H1 (cell line): Measurements from ENCODE around the gene PDZD2. TPM values are rescaled to one million over a fixed set of nuclear protein-coding genes. Genes with fewer than 3 reads are reported as not detected.

Experiments
- CTCF ChIA-PET: fragments of 300-600 bp; sonication (Branson Sonifier 250); formaldehyde crosslinking; loops from one replicate; lab custom pipeline; 2021; ENCODE audit not compliant: partially characterized antibody; lab: Charles Lee
- POLR2A ChIA-PET: fragments of 300-600 bp; sonication (Branson Sonifier 250); formaldehyde crosslinking; loops from one replicate; lab custom pipeline; 2021; ENCODE audit warnings: inconsistent platforms; ENCODE audit not compliant: partially characterized antibody; lab: Charles Lee
- DNase-seq, 2 experiments: peaks; one replicate each; pipeline versions ENCODE4 v3.0.0 to v3.0.0-alpha.2; 2010 to 2022; ENCODE audit warnings: low spot score in 2 of 2, low read depth in 1 of 2, mixed read lengths in 1 of 2
- FAIRE-seq: peaks from 2 replicates; lab custom pipeline; 2011; peaks lifted over from hg19 to GRCh38; lab: Jason Lieb, UNC
- H2AFZ ChIP-seq: 2 replicates; pipeline ENCODE4 v1.8.1; 2012; ENCODE audit warnings: low read length, inconsistent platforms
- H2AK5ac ChIP-seq: 2 replicates; pipeline ENCODE4 v1.6.1; 2013; ENCODE audit warnings: low read depth, low read length
- H2BK120ac ChIP-seq: replicated peaks from 2 replicates; pipeline ENCODE3; 2013; ENCODE audit warnings: low read depth, low read length, inconsistent platforms
- H2BK12ac ChIP-seq: 2 replicates; pipeline ENCODE4 v1.6.1; 2013; ENCODE audit warnings: low read depth, low read length
- H2BK15ac ChIP-seq: 2 replicates; pipeline ENCODE4 v1.6.1; 2013; ENCODE audit warnings: low read length
- H2BK20ac ChIP-seq: 2 replicates; pipeline ENCODE4 v1.6.1; 2013; ENCODE audit warnings: low read length
- H2BK5ac ChIP-seq: 2 replicates; pipeline ENCODE4 v1.6.1; 2013; ENCODE audit warnings: low read depth, low read length
- H3K14ac ChIP-seq: 2 replicates; pipeline ENCODE4 v1.6.1; 2013; ENCODE audit warnings: inconsistent platforms; ENCODE audit not compliant: insufficient read length
- H3K18ac ChIP-seq: 2 replicates; pipeline ENCODE4 v1.6.1; 2013; ENCODE audit warnings: low read length; ENCODE audit errors: extremely low read depth
- H3K23ac ChIP-seq: 2 replicates; pipeline ENCODE4 v1.6.1; 2013; ENCODE audit warnings: inconsistent platforms; ENCODE audit not compliant: insufficient read length
- H3K23me2 ChIP-seq: 2 replicates; pipeline ENCODE4 v1.6.1; 2013; ENCODE audit warnings: low read depth, low read length
- H3K27ac ChIP-seq: 2 replicates; pipeline ENCODE4 v1.6.1; 2011; ENCODE audit warnings: low read depth, low read length, inconsistent platforms
- H3K27me3 ChIP-seq, 4 experiments: replicated peaks in 1 of 4; 1 replicate in 1 of 4; 2 replicates in 3 of 4; pipeline versions ENCODE4 v1.6.1 to v1.8.1; 2011 to 2013; ENCODE audit warnings: low read length in 3 of 4, mild to moderate bottlenecking in 3 of 4, inconsistent platforms in 2 of 4, mixed read lengths in 2 of 4, moderate library complexity in 1 of 4; ENCODE audit not compliant: control insufficient read depth in 3 of 4, insufficient read depth in 3 of 4; ENCODE audit errors: extremely low read depth in 1 of 4
- H3K36me3 ChIP-seq, 4 experiments: 2 replicates each; pipeline versions ENCODE4 v1.6.1 to v1.8.1; 2011 to 2013; ENCODE audit warnings: mild to moderate bottlenecking in 4 of 4, low read length in 3 of 4, moderate library complexity in 2 of 4, control low read depth in 1 of 4, inconsistent platforms in 1 of 4; ENCODE audit not compliant: insufficient read depth in 4 of 4, control insufficient read depth in 2 of 4
- H3K4ac ChIP-seq: replicated peaks from 2 replicates; pipeline ENCODE3; 2013; ENCODE audit warnings: low read length, low read depth, mixed read lengths, inconsistent platforms; ENCODE audit not compliant: insufficient read length
- H3K4me1 ChIP-seq, 4 experiments: replicated peaks in 1 of 4; 1 replicate in 1 of 4; 2 replicates in 3 of 4; pipeline versions ENCODE4 v1.6.1 to v1.8.1; 2011 to 2013; ENCODE audit warnings: low read length in 3 of 4, inconsistent platforms in 2 of 4, mixed read lengths in 1 of 4; ENCODE audit not compliant: insufficient read depth in 4 of 4, control insufficient read depth in 3 of 4
- H3K4me2 ChIP-seq, 2 experiments: 2 replicates each; pipeline versions ENCODE4 v1.6.1 to v1.8.1; 2011 to 2013; ENCODE audit warnings: low read depth in 2 of 2, low read length in 2 of 2, control low read depth in 1 of 2, inconsistent platforms in 1 of 2, mild to moderate bottlenecking in 1 of 2; ENCODE audit not compliant: insufficient read depth in 1 of 2
- H3K4me3 ChIP-seq, 4 experiments: fragments of 200-600, 300-600 bp in 1 of 4; sonication (generic), shearing (Covaris generic), sonication (Bioruptor Twin) in 1 of 4; 2 replicates each; pipeline versions ENCODE4 v1.5.1 to v1.8.1; 2011 to 2016; ENCODE audit warnings: low read length in 4 of 4, low read depth in 3 of 4, control low read depth in 2 of 4, inconsistent platforms in 2 of 4, mild to moderate bottlenecking in 2 of 4, mixed read lengths in 1 of 4, moderate library complexity in 1 of 4; ENCODE audit not compliant: insufficient read depth in 2 of 4; ENCODE audit errors: extremely low read depth in 1 of 4
- H3K56ac ChIP-seq: replicated peaks from 2 replicates; pipeline ENCODE3; 2013; ENCODE audit warnings: low read depth, mild to moderate bottlenecking, mixed read lengths, low read length, inconsistent platforms; ENCODE audit not compliant: insufficient read length
- H3K79me1 ChIP-seq: 2 replicates; pipeline ENCODE4 v1.6.1; 2013; ENCODE audit warnings: low read depth, low read length, control low read depth
- H3K79me2 ChIP-seq, 2 experiments: 2 replicates each; pipeline versions ENCODE4 v1.6.1 to v1.8.1; 2012 to 2013; ENCODE audit warnings: low read length in 2 of 2, mild to moderate bottlenecking in 2 of 2, inconsistent platforms in 1 of 2; ENCODE audit not compliant: insufficient read depth in 2 of 2, control insufficient read depth in 1 of 2
- H3K9ac ChIP-seq, 4 experiments: replicated peaks in 1 of 4; 1 replicate in 1 of 4; 2 replicates in 3 of 4; pipeline versions ENCODE4 v1.6.1 to v1.8.1; 2011 to 2013; ENCODE audit warnings: low read depth in 3 of 4, low read length in 3 of 4, control low read depth in 2 of 4, mild to moderate bottlenecking in 2 of 4, moderate library complexity in 2 of 4, inconsistent platforms in 1 of 4; ENCODE audit errors: extremely low read depth in 1 of 4
- H3K9me3 ChIP-seq, 2 experiments: 2 replicates each; pipeline versions ENCODE4 v1.6.1 to v1.8.1; 2012 to 2013; ENCODE audit warnings: mild to moderate bottlenecking in 2 of 2, moderate library complexity in 2 of 2, control low read depth in 1 of 2, inconsistent platforms in 1 of 2, low read depth in 1 of 2, low read length in 1 of 2, mixed read lengths in 1 of 2; ENCODE audit not compliant: insufficient read depth in 2 of 2
- H4K20me1 ChIP-seq, 2 experiments: replicated peaks in 1 of 2; 2 replicates each; pipeline versions ENCODE3 to v1.8.1; 2011 to 2013; ENCODE audit warnings: inconsistent platforms in 2 of 2, low read length in 2 of 2, mild to moderate bottlenecking in 1 of 2; ENCODE audit not compliant: insufficient read depth in 2 of 2, control insufficient read depth in 1 of 2
- H4K5ac ChIP-seq: 2 replicates; pipeline ENCODE4 v1.6.1; 2013; ENCODE audit warnings: low read length, low read depth, mixed read lengths, inconsistent platforms; ENCODE audit not compliant: insufficient read length
- H4K8ac ChIP-seq: 2 replicates; pipeline ENCODE4 v1.8.0; 2013; ENCODE audit warnings: mild to moderate bottlenecking, moderate library complexity, low read length, inconsistent platforms; ENCODE audit not compliant: insufficient read depth; ENCODE audit errors: extremely low read depth
- H4K91ac ChIP-seq: replicated peaks from 2 replicates; pipeline ENCODE3; 2013; ENCODE audit warnings: low read length, mixed read lengths, inconsistent platforms; ENCODE audit not compliant: insufficient read length
- JUN ChIP-seq: IDR thresholded peaks from 2 replicates; pipeline ENCODE4 v1.6.1; 2011; ENCODE audit warnings: low read depth, mild to moderate bottlenecking, improper control_type of control experiment, low read length
- RXRA ChIP-seq: IDR thresholded peaks from 2 replicates; pipeline ENCODE4 v1.6.1; 2011; ENCODE audit warnings: low read depth, mild to moderate bottlenecking, low read length, moderate library complexity; ENCODE audit not compliant: insufficient read depth
- SIX5 ChIP-seq: IDR thresholded peaks from 2 replicates; pipeline ENCODE4 v1.6.1; 2011; ENCODE audit warnings: mild to moderate bottlenecking, low read depth, low read length
- SRF ChIP-seq: IDR thresholded peaks from 2 replicates; pipeline ENCODE4 v1.6.1; 2011; ENCODE audit warnings: mild to moderate bottlenecking, low read depth, low read length, moderate library complexity
- TAF7 ChIP-seq: optimal IDR thresholded peaks from 2 replicates; pipeline ENCODE3; 2011; ENCODE audit warnings: low read depth, mild to moderate bottlenecking, inconsistent platforms, low read length, moderate library complexity, borderline replicate concordance
- WGBS, 2 experiments: shearing (Covaris generic) in 1 of 2; methylation state at CpG; one replicate each; pipeline versions ENCODE4 v1.1.6 to v1.1.7; 2013 to 2015; ENCODE audit warnings: low lambda C conversion rate in 2 of 2, mixed read lengths in 2 of 2, inconsistent platforms in 1 of 2, low coverage in 1 of 2, missing lambda C conversion rate in 1 of 2; ENCODE audit not compliant: insufficient replicate concordance in 2 of 2, insufficient coverage in 1 of 2, insufficient read length in 1 of 2; ENCODE audit errors: extremely low coverage in 1 of 2, missing lambda C conversion rate in 1 of 2; 5-methylcytosine and 5-hydroxymethylcytosine counted together
- polyA plus RNA-seq, 7 experiments: library from polyadenylated mRNA; depleted of rRNA in 3 of 7; stranded (reverse) in 5 of 7; unstranded in 2 of 7; fragments of >200 nt in 5 of 7; fragments of 200-250 nt in 2 of 7; gene quantifications; 1 replicate in 5 of 7; 2 replicates in 1 of 7; 4 replicates in 1 of 7; pipeline versions ENCODE4 v1.2.1 to v1.2.3, GENCODE V29; 2011 to 2013; ENCODE audit warnings: missing spikeins in 2 of 7, mixed read lengths in 2 of 7
- total RNA-seq: library from RNA; stranded (reverse); fragmentation: NEBNext Ultra II Directional; extraction: Animal tissue kit (Norgen Biotek cat#: 25700); gene quantifications from 2 replicates; pipeline ENCODE4 v1.2.1, GENCODE V29; 2021
- TF ChIP-seq, protein P1 (sequence below): IDR thresholded peaks from 2 replicates; pipeline ENCODE4 v1.6.1; 2012; ENCODE audit warnings: low read length, inconsistent platforms

Gene PDZD2
- total and polyA plus RNA-seq, 2 of the 8 experiments (the other 6 are each of a cell fraction or from before 2014, with no cell fraction given): 1.2 to 6.8 TPM

DNA sequence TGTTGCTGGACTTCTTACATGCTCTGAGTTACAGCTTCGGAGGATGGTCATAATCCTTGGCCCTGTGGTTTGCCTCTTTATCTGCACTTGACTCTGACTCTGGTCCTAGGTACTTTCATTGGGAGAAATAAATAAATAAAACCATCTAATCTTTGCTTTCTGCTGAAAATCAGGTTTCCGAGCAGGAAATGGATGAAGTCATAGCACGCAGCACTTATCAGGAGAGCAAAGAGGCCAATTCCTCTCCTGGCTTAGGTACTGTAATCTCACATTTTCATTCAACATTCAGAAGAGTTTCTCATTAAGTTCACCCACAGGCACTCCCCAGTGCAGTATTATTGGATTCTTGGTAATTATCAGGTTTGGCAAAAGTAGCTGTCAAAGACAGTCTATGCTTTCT lies 430.5 kb downstream of the PDZD2 start:
- Histone ChIP-seq H3K27ac (no peak overlapping the region), H3K79me2 (no peaks in the 10 kb centered on the region), H2AFZ (no peak overlapping the region), H2BK5ac (no peak overlapping the region), H3K23me2 (no peaks in the 10 kb centered on the region), H3K79me1 (no peaks in the 10 kb centered on the region), H2AK5ac (no peak overlapping the region), H2BK120ac (no peak overlapping the region), H3K14ac (no peak overlapping the region), H3K4me1 (no peaks in the 10 kb centered on the region), H3K9me3 (no peaks in the 10 kb centered on the region), H3K18ac (no peak overlapping the region), H3K9ac (no peak overlapping the region), H3K4ac (no peak overlapping the region), H4K5ac (no peak overlapping the region), H4K20me1 (no peaks in the 10 kb centered on the region), H2BK15ac (no peak overlapping the region), H4K8ac (no peak overlapping the region), H2BK20ac (no peak overlapping the region), H3K56ac (no peak overlapping the region), H3K27me3 (no peaks in the 10 kb centered on the region), H3K36me3 (no peaks in the 10 kb centered on the region; a peak in 2 of 8 replicates), H3K23ac (no peak overlapping the region), H4K91ac (no peak overlapping the region), H3K4me3 (no peak overlapping the region), H3K4me2 (no peak overlapping the region), H2BK12ac (no peak overlapping the region)
- no peak for DNase-seq
- 89% methylated on average over 3 of the region's 3 CpGs; no CpG with 5 or more reads in 1 of the 2 experiments for whole genome bisulfite sequencing, 2 experiments
- ChIA-PET CTCF (interaction anchor here (1.3 to 3.7 kb wide), 3 partner anchors 11 to 244 kb away, joined by 6 to 24 read pairs (median 7); no protein-coding TSS in a partner anchor), POLR2A (no interaction called here)
- FAIRE-seq: no peak
- TF ChIP-seq SRF: no peak
- no peak for TF ChIP-seq RXRA
- no peak for TF ChIP-seq TAF7
- TF ChIP-seq JUN: no peak
- TF ChIP-seq SIX5: no peak
- TF ChIP-seq, protein P1, sequence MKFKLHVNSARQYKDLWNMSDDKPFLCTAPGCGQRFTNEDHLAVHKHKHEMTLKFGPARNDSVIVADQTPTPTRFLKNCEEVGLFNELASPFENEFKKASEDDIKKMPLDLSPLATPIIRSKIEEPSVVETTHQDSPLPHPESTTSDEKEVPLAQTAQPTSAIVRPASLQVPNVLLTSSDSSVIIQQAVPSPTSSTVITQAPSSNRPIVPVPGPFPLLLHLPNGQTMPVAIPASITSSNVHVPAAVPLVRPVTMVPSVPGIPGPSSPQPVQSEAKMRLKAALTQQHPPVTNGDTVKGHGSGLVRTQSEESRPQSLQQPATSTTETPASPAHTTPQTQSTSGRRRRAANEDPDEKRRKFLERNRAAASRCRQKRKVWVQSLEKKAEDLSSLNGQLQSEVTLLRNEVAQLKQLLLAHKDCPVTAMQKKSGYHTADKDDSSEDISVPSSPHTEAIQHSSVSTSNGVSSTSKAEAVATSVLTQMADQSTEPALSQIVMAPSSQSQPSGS: no peak
